Duodenal mucosa (tissue), 2 donors: Measurements from ENCODE around the gene EXOC2.
"Not testable (repeated sequence)": the region's sequence is repeated elsewhere in the genome, so short reads cannot be mapped to it uniquely, and the experiment has no call there.

Experiments
- H3K27ac ChIP-seq: one replicate; pipeline ENCODE4 v1.7.0; 2013; ENCODE audit warnings: low read depth, low read length
- H3K27me3 ChIP-seq, 2 donors: one replicate each; pipeline ENCODE4 v1.7.0; 2013; ENCODE audit warnings: low read length in 2 of 2, control low read depth in 1 of 2; ENCODE audit not compliant: insufficient read depth in 2 of 2, control insufficient read depth in 1 of 2
- H3K36me3 ChIP-seq, 2 donors: one replicate each; pipeline ENCODE4 v1.7.0; 2013; ENCODE audit warnings: low read length in 2 of 2, control low read depth in 1 of 2; ENCODE audit not compliant: insufficient read depth in 2 of 2, control insufficient read depth in 1 of 2
- H3K4me1 ChIP-seq, 2 donors: one replicate each; pipeline ENCODE4 v1.7.0; 2013; ENCODE audit warnings: low read length in 2 of 2, control low read depth in 1 of 2; ENCODE audit not compliant: insufficient read depth in 2 of 2, control insufficient read depth in 1 of 2
- H3K4me3 ChIP-seq, 2 donors: one replicate each; pipeline ENCODE4 v1.7.0; 2013; ENCODE audit warnings: low read length in 2 of 2, low read depth in 1 of 2
- H3K9ac ChIP-seq, 2 donors: one replicate each; pipeline ENCODE4 v1.7.0; 2013; ENCODE audit warnings: low read length in 2 of 2, low read depth in 1 of 2
- H3K9me3 ChIP-seq, 2 donors: one replicate each; pipeline ENCODE4 v1.7.0; 2013; ENCODE audit warnings: low read length in 2 of 2, control low read depth in 1 of 2; ENCODE audit not compliant: control insufficient read depth in 1 of 2

The EXOC2 gene

DNA sequence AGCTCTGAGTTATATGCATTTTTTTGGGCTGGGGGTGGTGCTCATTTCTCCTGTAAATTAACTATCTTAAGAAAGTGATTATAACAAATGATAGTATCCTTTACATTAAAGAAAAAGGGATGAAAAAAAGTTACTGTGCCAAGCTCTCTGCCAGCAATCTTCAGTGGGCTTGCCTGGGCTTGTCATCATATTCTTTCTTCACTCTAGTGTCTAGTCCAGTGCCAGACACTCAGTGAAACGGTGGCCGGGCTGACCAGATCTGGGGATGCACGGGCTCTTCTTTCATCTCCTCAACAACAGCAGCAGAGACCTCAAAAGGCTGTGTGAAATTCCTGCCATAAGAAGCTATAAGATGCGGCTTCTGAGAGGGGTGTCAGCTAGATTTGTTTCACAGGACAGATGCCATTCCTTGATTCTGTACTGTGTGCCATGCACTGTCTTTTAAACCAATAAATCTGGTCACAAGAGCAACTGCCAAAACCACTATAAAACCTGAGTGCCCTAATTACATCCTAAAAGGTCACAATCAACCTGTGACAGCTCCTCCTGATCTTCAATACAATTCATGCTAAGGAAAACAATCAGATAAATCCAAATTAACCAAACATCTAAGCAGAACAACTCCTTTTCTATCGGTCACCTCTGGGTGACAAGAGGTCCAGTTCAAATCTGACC, 12.1 kb downstream of the EXOC2 start:
- H3K27ac ChIP-seq: no peak overlapping the region
- no peaks in the 10 kb centered on the region for H3K9me3 ChIP-seq
- H3K4me3 ChIP-seq: no peak overlapping the region
- H3K9ac ChIP-seq: no peak overlapping the region
- no peaks in the 10 kb centered on the region for H3K36me3 ChIP-seq
- H3K4me1 ChIP-seq: peaks cover 8 to 13% of the 10 kb centered on the region in 2 donors
- H3K27me3 ChIP-seq: no peaks in the 10 kb centered on the region

DNA sequence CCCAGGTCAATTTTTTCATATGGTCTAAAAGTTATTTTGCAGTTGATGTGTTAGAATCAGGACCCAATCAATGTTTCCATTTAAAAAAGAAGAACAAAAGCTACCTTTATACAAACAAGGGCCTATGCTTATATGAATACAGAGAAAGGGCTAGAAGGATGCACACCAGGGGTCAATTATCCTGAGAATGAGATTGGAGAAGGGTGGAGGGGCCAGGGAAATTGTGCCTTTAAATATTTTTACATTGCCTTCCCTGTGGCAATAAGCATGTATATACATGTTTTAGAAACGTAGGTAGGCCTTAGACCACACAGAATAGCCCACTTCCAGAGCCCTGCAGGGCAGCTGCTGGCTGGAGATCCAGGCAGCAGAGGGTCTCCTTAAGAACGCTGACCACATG, 12.7 kb downstream of the EXOC2 start:
- no peak overlapping the region for H3K27ac ChIP-seq
- peaks cover 5 to 10% of the 10 kb centered on the region in 2 donors for H3K4me1 ChIP-seq
- H3K9ac ChIP-seq: no peak overlapping the region
- H3K36me3 ChIP-seq: no peaks in the 10 kb centered on the region
- H3K4me3 ChIP-seq: no peak overlapping the region
- H3K9me3 ChIP-seq: no peaks in the 10 kb centered on the region
- no peaks in the 10 kb centered on the region for H3K27me3 ChIP-seq

- no peaks in the 10 kb centered on the region for H3K36me3 ChIP-seq
- H3K4me1 ChIP-seq: peaks cover 0 to 5% of the 10 kb centered on the region in 2 donors
- H3K9me3 ChIP-seq: no peaks in the 10 kb centered on the region
- H3K9ac ChIP-seq: no peak overlapping the region
- no peak overlapping the region for H3K27ac ChIP-seq
- H3K27me3 ChIP-seq: no peaks in the 10 kb centered on the region
- no peak overlapping the region for H3K4me3 ChIP-seq
Measured at GRCh38 chr6:679282-679681, 13.7 kb downstream of the EXOC2 start.

DNA sequence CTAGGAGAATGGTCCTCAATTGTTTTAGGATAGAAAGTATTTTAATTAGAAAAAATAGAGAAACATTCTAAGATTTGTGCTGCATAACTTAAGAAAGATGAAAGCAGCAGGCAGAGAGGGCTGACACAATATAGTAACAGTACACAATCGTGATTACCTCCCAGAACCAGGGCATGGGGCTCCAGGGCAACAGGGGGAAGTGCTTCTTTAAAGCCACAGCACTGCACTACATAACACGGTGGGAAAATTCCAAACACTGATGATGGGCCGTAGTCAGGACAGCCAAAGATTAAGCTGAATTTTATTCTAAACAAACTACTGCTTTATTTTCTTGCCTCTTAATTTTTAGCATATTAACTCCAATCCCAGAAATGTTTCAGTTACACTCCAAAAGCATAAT, 14.4 kb downstream of the EXOC2 start:
- H3K9me3 ChIP-seq: no peaks in the 10 kb centered on the region
- H3K36me3 ChIP-seq: no peaks in the 10 kb centered on the region
- H3K27ac ChIP-seq: no peak overlapping the region
- H3K27me3 ChIP-seq: no peaks in the 10 kb centered on the region
- peaks cover 0 to 5% of the 10 kb centered on the region in 2 donors for H3K4me1 ChIP-seq
- H3K4me3 ChIP-seq: no peak overlapping the region
- no peak overlapping the region for H3K9ac ChIP-seq

DNA sequence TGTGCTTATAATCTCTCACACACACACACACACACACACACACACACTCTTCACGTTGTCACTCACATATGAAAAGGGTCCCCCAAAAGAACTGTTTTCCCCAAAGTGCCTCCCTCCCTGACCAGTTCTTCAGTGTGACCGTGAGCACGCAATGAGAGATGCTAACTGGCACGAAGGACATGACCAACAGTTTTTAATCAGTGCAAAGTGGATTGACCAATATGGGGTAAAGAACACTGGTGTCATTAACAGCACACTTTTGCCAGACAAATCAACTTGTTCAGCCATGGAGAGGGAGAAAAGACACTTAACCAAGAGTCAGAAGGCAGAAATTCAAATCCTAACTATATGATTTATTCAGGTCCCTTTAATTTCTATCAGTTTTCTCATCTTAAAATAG, 15.0 kb downstream of the EXOC2 start:
- peaks cover 0 to 5% of the 10 kb centered on the region in 2 donors for H3K4me1 ChIP-seq
- no peak overlapping the region for H3K9ac ChIP-seq

GRCh38 chr6:674956-675355, 18.0 kb downstream of the EXOC2 start:
- Histone ChIP-seq H3K9ac (no peak overlapping the region), H3K4me1 (no peaks in the 10 kb centered on the region), H3K27me3 (no peaks in the 10 kb centered on the region), H3K36me3 (no peaks in the 10 kb centered on the region), H3K4me3 (no peak overlapping the region), H3K9me3 (no peaks in the 10 kb centered on the region), H3K27ac (no peak overlapping the region)

More for the DNA sequence above, 15.0 kb downstream of the EXOC2 start:
- Histone ChIP-seq H3K27ac (no peak overlapping the region), H3K27me3 (no peaks in the 10 kb centered on the region), H3K4me3 (no peak overlapping the region), H3K36me3 (no peaks in the 10 kb centered on the region), H3K9me3 (no peaks in the 10 kb centered on the region)

- Histone ChIP-seq H3K4me1 (no peaks in the 10 kb centered on the region), H3K4me3 (no peak overlapping the region), H3K27me3 (no peaks in the 10 kb centered on the region), H3K9me3 (no peaks in the 10 kb centered on the region), H3K9ac (no peak overlapping the region), H3K36me3 (no peaks in the 10 kb centered on the region), H3K27ac (no peak overlapping the region)
Measured at GRCh38 chr6:674406-674805, 18.5 kb downstream of the EXOC2 start.

DNA sequence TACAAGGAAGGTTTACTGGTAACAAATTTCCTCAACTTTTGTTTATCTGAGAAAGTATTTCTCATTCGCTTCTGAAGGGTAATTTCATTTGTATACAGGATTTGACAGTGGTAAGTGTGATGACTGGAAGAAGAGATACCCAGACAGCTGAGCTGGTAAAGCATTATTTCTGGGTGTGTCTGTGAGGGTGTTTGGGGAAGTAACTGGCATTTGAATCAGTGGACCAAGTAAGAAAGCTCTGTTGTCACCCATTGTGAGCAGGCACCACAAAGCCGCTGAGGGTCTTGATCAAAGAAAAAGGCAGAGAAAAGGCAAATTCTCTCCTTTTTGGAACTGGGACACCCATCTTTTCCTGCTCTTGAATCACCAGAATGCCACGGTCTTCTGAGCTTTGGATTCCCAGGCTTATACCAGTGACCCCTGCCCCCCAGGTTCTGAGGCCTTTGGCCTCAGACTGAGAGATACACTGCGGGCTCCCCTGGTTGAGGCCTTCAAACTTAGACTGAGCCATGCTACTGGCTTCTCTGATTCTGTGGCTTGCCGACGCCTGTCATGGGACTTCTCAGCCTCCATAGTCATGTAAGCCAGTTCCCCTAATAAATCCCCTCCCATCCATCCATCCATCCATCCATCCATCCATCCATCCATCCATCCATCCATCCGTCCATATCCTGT, 25.5 kb downstream of the EXOC2 start:
- Histone ChIP-seq H3K9me3 (no peaks in the 10 kb centered on the region), H3K4me3 (no peak overlapping the region), H3K27me3 (no peaks in the 10 kb centered on the region), H3K9ac (no peak overlapping the region), H3K27ac (no peak overlapping the region), H3K36me3 (peaks cover 0 to 3% of the 10 kb centered on the region in 2 donors), H3K4me1 (no peaks in the 10 kb centered on the region)

GRCh38 chr6:665403-666267, 27.3 kb downstream of the EXOC2 start:
- no peak overlapping the region for H3K9ac ChIP-seq
- H3K9me3 ChIP-seq: no peaks in the 10 kb centered on the region
- peaks cover 0 to 3% of the 10 kb centered on the region in 2 donors for H3K36me3 ChIP-seq
- no peaks in the 10 kb centered on the region for H3K4me1 ChIP-seq
- no peaks in the 10 kb centered on the region for H3K27me3 ChIP-seq
- no peak overlapping the region for H3K27ac ChIP-seq
- H3K4me3 ChIP-seq: no peak overlapping the region

DNA sequence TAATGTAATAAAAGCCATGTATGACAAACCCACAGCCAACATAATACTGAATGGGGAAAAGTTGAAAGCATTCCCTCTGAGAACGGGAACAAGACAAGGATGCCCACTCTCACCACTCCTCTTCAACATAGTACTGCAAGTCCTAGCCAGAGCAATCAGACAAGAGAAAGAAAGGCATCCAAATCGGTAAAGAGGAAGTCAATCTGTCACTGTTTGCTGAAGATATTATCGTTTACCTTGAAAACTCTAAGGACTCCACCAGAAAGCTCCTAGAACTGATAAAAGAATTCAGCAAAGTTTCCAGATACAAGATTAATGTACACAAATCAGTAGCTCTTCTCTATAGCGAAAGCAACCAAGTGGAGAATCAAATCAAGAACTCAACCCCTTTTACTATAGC, 29.2 kb downstream of the EXOC2 start:
- not testable (repeated sequence) for H3K27ac ChIP-seq, H3K4me1 ChIP-seq, H3K9ac ChIP-seq, H3K4me3 ChIP-seq, H3K36me3 ChIP-seq, H3K27me3 ChIP-seq, H3K9me3 ChIP-seq
